ENCODE data around the gene KCTD21.

DNA sequence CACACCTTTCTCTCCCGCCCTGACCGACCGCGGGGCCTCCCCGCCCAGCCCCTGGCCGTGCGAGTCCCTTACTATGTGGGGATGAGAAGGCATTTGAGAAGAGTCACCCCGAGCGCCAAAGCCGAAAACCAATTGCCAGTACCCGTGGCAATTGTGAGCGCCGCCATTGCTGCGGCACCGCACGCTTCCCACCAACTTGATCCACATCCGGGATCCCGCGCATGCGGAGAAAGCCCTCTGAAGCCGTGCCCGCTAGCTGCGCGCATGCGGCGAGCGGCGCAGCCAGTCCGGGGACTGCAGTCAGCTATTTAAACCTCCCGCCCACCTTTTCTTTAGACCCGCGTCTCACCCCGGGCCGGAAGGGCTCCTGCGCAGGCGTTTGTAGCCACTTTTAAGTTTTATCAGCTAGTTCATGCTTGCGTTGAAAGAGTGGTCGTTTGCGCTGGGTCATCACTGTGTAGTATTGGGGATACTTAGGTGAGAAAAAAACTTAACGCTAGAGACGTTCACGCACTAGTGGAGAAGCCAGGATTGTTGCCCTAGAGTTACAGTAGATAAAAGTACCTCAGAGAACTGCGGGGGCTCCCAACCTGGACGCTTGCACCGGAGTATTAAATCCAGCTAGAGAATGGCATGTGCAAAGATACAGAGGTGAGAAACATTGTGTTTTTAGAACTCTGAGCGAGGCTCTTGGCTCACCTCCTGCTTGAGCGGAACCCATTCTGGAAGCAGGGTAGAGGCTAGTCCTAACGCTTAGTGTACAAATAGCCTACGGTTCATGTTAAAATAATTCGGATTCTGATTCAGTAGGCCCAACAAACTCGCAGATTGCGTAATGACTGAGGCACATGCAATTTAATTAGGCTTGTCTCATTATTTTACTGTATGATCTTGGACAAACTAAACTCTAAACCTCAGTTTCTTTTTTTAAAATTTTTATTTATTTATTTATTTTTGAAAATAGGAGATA is 48.7 kb downstream of the KCTD21 start, which contains the start of gene ALG8:
- TF ChIP-seq, protein P1, sequence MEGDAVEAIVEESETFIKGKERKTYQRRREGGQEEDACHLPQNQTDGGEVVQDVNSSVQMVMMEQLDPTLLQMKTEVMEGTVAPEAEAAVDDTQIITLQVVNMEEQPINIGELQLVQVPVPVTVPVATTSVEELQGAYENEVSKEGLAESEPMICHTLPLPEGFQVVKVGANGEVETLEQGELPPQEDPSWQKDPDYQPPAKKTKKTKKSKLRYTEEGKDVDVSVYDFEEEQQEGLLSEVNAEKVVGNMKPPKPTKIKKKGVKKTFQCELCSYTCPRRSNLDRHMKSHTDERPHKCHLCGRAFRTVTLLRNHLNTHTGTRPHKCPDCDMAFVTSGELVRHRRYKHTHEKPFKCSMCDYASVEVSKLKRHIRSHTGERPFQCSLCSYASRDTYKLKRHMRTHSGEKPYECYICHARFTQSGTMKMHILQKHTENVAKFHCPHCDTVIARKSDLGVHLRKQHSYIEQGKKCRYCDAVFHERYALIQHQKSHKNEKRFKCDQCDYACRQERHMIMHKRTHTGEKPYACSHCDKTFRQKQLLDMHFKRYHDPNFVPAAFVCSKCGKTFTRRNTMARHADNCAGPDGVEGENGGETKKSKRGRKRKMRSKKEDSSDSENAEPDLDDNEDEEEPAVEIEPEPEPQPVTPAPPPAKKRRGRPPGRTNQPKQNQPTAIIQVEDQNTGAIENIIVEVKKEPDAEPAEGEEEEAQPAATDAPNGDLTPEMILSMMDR (conservative IDR thresholded peaks at IDR 0.05; ENCODE audit: low read length): no peak
- no peak for TF ChIP-seq EZH2phosphoT487 (IDR thresholded peaks at IDR 0.05; ENCODE audit: borderline replicate concordance)

All from Loucy (cell line).